GM21619 (cell line): ENCODE data around the gene RINT1.
"Not testable (repeated sequence)": the region's sequence is repeated elsewhere in the genome, so short reads cannot be mapped to it uniquely, and the experiment has no call there.

Experiments
- ATAC-seq: cut with Tn5 transposase; IDR thresholded peaks from one replicate; pipeline ENCODE4 v1.9.1; 2021; ENCODE audit not compliant: unreplicated experiment

Gene RINT1

DNA sequence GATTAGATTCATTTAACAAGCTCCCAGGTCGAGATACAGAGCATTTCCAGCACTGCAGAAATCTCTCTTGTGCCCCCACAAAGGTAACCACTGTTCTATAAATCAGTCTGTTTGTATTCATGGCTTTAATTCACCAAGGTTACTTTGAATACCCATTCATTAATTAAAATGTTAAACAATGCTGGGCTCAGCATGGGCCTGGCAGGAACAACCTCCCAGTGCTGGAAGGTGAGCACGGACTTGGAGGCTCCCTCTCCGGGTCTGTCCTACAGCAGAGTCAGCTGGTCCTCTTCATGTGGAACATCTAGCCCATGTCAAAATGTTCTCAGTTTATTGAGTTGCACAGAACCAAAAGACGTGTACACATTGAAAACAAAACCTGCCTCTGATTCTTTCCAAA lies 64.9 kb downstream of the RINT1 start:
- ATAC-seq, result no peak

- ATAC-seq, result not testable (repeated sequence)
Measured at GRCh38 chr7:105599080-105599479, 67.1 kb downstream of the RINT1 start.

DNA sequence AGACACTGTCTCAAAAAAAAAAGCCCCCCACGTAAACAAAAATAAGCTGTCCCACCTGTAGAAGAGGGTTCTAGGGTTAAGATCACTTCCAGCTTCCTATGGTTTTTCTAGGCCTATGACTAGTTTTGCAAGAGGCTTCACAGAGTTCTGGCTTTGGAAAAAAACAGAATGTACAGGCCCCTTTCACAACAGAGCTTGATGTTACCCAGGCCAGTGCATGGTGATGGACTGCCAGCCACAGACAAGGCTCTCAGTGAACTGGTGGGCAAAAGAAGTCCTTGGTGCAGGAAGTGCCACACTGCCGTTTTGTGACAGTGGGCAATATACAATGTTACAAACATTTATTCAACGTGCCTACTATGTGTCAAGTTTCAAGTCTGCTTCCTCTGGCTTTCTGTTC lies 67.5 kb downstream of the RINT1 start:
- no peak for ATAC-seq

- ATAC-seq, result no peak
Measured at GRCh38 chr7:105600720-105601550, 68.9 kb downstream of the RINT1 start.

GRCh38 chr7:105602325-105603305 lies 70.6 kb downstream of the RINT1 start:
- ATAC-seq, result no peak

GRCh38 chr7:105610165-105610930 lies 78.3 kb downstream of the RINT1 start:
- no peak for ATAC-seq

GRCh38 chr7:105611856-105612775 lies 80.1 kb downstream of the RINT1 start:
- no peak for ATAC-seq

- no peak for ATAC-seq
Measured at GRCh38 chr7:105612806-105613205, 80.8 kb downstream of the RINT1 start.

GRCh38 chr7:105613611-105614330 lies 81.8 kb downstream of the RINT1 start:
- no peak for ATAC-seq

DNA sequence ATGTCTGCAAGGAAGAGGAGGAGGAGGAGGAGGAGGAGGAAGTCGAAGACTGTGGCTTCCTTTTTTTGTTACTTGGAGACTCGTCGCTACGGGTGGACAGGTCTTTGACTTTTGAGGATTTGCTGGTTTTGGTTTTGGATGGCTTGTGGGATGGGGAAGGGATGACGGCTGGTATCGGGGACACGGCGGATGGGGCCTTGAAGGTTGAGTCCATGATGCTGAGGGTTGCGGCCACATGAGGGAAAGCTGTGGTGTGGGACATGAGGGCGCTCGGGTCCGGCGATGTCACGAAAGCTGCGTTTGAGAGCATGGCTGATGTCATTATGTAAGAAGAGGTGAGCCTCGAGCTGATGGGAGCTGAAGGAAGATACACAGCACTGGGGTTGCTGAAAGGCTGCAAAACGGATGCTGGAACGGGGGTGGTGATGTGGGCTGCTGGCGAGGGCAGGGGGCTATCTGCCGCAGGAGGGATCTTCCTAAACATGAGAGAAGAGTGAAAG lies 82.4 kb downstream of the RINT1 start:
- no peak for ATAC-seq
